ENCODE data around the gene BUB1B. TPM values are rescaled to one million over a fixed set of nuclear protein-coding genes. Genes with fewer than 3 reads are reported as not detected.
A peak's percentile ranks its signal among the peaks of the same experiment; 100 is the strongest.

Gene BUB1B
- total RNA-seq, 1 experiment from 2014 or later: 192 TPM

- TF ChIP-seq ZNF671 (CRISPR knock-in tag; IDR thresholded peaks at IDR 0.05) (no peak), FOXP1 (CRISPR knock-in tag; IDR thresholded peaks at IDR 0.05; ENCODE audit: borderline replicate concordance) (peak; percentile 96; the same call in 1 of the 2 replicates), CDX4 (CRISPR knock-in tag; IDR thresholded peaks at IDR 0.05; ENCODE audit: borderline replicate concordance) (no peak), MXD4 (CRISPR knock-in tag; IDR thresholded peaks at IDR 0.05; ENCODE audit: borderline replicate concordance) (no peak), NFYB (CRISPR knock-in tag; conservative IDR thresholded peaks at IDR 0.05; ENCODE audit: low read depth) (no peak), ZSCAN18 (CRISPR knock-in tag; IDR thresholded peaks at IDR 0.05) (no peak), ZNF281 (CRISPR knock-in tag; IDR thresholded peaks at IDR 0.05) (peak; percentile 53; the same call in 1 of the 2 replicates), GTF2I (CRISPR knock-in tag; conservative IDR thresholded peaks at IDR 0.05) (no peak), FOXJ3 (CRISPR knock-in tag; IDR thresholded peaks at IDR 0.05; ENCODE audit: borderline replicate concordance) (no peak), ZNF512 (CRISPR knock-in tag; IDR thresholded peaks at IDR 0.05; ENCODE audit: borderline replicate concordance) (no peak), ZNF317 (CRISPR knock-in tag; IDR thresholded peaks at IDR 0.05; ENCODE audit: borderline replicate concordance, low read depth) (no peak), NR3C1 (CRISPR knock-in tag; conservative IDR thresholded peaks at IDR 0.05; ENCODE audit: low read depth) (no peak), ATF1 (CRISPR knock-in tag; IDR thresholded peaks at IDR 0.05) (no peak), RORB (CRISPR knock-in tag; IDR thresholded peaks at IDR 0.05) (no peak), IRF1 (CRISPR knock-in tag; IDR thresholded peaks at IDR 0.05) (no peak), ATF6 (CRISPR knock-in tag; IDR thresholded peaks at IDR 0.05) (no peak), GABPB1 (CRISPR knock-in tag; IDR thresholded peaks at IDR 0.05) (peak; percentile 79), PRRX2 (CRISPR knock-in tag; IDR thresholded peaks at IDR 0.05) (no peak), ZNF532 (CRISPR knock-in tag; IDR thresholded peaks at IDR 0.05; ENCODE audit: borderline replicate concordance) (no peak), GRHL2 (CRISPR knock-in tag; IDR thresholded peaks at IDR 0.05; ENCODE audit: insufficient replicate concordance, severe bottlenecking) (no peak), NR2C2 (CRISPR knock-in tag; IDR thresholded peaks at IDR 0.05) (no peak), CREM (CRISPR knock-in tag; IDR thresholded peaks at IDR 0.05) (peak; percentile 81; the same call in 1 of the 2 replicates), ZNF396 (CRISPR knock-in tag; IDR thresholded peaks at IDR 0.05; ENCODE audit: borderline replicate concordance) (no peak), JUN (CRISPR knock-in tag; IDR thresholded peaks at IDR 0.05) (peak; percentile 53; the same call in 1 of the 2 replicates), ZNF232 (CRISPR knock-in tag; IDR thresholded peaks at IDR 0.05) (peak; percentile 92)
These were observed at the start of gene BUB1B (continued) for GRCh38 chr15:40160689-40161688.

All from WTC11 (cell line).